Forelimb muscle (tissue), 1 donor: ENCODE results near the gene KCNMB4. TPM values are rescaled to one million over a fixed set of nuclear protein-coding genes. Genes with fewer than 3 reads are reported as not detected.

Experiments
- DNase-seq: peaks from one replicate; pipeline ENCODE4 v3.0.0-alpha.2; 2013; ENCODE audit warnings: low read depth
- polyA plus RNA-seq: library from polyadenylated mRNA; unstranded; fragments of 120-200 nt; gene quantifications from one replicate; pipeline ENCODE4 v1.2.1, GENCODE V29; 2013; ENCODE audit not compliant: insufficient read length

KCNMB4 gene
- polyA plus RNA-seq, 1 donor: 12.7 TPM

DNA sequence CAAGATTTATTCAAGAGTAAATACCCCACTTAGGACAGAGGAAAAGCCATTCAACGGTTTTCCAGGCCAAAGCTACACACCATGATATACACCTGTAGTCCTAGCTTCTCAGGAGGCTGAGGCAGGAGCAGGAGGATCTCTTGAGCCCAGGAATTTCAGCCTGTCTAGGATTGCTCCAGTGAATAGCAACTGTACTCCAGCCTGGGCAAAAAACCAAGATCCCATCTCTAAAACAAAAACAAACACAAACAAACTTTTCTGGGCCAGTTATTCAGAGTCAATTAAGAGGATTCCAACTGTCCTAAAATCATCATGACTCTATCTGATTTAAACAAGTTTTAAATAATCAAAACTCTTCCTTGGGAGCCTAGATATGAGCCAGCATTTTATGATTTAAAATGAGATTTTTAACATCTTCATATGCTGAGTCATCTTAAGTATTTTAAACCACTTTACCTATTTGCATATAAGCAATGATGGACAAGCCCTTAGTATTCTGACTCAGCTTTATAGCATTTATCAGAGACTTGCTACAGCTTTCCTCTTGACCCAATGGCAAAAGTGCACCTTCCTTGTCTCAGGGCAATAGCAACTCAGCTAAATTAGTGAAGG lies 77.1 kb downstream of the KCNMB4 start:
- peak; percentile 8 for DNase-seq

DNA sequence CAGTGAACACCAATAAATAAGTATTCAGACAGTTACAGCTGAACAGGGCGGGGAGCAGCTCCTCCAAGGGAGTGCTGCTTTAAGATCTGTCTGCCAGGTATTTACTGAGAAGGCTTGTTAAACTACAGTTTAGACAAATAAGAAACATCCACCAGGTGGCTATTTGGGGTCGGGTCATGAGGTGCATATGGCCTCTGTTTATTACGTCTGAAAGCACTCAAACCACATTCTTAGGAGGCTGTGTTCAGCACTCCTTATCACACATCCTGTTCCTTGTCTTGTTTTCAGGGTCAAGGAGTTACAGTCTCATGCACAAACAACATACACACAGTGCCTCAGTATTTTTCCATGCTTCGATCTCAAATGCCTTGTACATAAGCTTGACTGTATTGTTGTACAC lies 78.8 kb downstream of the KCNMB4 start:
- DNase-seq: no peak

DNA sequence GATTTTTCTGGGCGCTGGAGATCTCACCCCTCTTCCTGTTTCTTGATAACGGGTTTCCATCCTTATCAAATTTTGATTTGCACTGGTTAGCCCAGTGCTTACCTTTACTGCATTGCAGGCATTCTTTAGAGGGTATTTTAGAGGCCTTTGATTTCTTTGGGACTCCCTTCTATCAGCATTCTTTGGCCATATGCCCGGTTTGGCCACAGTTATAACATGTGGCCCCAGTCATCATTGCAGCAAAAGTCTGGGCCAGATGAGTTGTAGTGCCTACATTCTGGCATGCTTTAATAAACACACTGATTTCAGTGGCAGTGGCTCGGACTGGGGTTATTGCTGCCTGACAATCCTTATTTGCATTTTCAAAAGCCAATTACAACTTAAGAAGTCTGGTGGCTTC lies 82.3 kb downstream of the KCNMB4 start:
- DNase-seq: no peak

DNA sequence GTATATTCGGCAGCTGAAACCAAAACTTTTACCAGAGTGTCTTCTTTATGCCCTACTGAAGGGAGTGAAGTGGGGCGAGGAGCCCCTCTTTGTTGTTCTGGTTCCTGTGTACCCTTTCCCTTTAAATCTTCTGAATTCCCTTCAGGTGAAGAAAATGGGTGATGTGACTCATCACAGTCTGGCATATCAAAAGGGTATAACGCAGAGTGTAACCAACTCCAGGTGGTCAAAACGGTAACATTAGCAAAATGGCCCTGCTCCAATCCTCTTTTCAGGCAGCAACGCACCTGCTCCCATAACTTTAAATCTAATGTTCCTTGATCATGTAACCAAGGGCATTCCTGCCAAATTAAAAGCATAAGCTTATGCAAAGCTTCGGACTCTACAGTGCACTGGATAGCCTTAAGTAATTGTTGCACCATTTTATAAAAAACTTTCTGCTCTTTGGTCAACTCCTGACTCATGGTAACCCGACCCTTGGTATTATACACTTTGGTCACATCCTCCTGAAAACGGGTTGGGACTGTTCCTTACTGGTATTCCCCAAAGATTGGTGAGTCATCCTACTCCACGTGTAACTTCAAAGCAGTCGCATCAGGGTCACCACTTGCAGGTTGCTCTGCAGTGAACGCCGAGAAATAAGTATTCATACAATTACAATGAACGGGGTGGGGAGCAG lies 83.1 kb downstream of the KCNMB4 start:
- DNase-seq: no peak

DNA sequence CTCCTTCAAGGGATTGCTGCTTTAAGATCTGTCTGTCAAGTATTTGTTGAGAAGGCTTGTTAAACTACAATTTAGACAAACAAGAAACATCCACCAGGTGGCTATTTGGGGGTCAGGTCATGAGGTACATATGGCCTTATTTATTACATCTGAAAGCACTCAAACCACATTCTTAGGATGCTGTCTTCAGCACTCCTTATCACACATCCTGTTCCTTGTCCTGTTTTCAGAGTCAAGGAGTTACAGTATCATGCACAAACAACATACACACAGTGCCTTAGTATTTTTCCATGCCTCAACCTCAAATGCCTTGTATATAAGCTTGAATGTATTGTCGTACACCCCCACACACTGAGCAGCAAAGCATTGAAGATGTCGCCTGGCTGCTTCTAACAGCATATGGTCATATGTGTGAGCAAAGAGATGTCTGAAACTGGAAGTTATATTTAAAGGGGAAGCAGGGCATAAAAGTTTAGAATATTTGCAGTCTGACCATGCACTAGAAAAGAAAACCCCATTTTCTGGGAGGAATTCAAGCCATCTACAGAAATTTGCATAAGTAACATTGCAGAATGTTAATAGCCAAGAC lies 83.8 kb downstream of the KCNMB4 start:
- DNase-seq: no peak

DNA sequence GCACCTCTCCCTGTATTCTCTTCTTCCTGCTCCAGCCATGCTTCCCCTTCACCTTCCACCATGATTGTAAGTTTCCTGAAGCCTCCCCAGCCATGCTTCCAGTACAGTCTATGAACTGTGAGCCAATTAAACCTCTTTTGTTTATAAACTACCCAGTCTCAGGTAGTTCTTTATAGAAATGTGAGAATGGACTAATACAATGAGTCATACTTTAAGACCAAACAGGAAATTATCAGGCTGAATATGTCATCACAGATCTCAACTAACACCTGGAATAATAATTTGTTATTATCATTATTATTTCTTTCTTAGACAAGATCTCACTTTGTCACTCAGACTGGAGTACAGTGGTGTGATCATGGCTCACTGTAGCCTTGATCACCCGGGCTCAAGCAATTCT lies 85.4 kb downstream of the KCNMB4 start:
- DNase-seq: no peak

DNA sequence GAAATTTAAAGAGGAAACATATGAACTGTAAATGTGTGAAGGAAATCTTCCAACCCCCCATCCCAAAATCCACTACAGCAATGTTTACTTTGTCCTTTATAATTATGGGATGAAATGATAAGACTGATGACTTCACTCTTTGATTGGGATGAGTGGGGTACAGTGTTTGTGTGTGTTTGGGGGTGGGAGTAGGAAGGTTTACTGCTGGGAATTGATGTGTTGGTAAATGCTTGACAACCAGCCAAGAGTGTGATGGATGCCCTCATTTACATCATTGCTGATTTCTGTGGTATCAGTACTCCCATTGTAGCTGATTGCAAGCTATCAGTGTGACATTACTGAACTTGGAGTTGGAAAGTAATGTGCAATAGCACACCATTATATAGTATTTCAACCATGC lies 90.9 kb downstream of the KCNMB4 start:
- no peak for DNase-seq

DNA sequence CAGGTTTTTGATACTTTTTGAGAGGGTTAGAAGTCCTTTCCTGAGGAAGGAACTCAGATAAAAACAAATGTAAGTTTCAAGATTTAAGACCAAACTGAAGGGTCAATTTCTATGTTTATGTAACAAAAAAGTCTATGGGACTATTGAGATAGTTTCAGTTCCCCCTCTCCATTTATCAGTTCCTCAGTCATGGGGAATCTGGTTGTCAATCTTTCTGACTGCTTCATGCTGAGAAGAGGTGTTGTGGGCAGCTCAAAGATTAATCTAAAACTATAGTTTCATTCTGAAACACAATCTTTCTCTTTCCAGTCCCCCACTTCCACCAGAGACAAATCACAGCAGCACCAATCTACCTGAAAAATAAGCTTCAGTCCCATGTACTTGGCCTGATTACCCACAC lies 93.7 kb downstream of the KCNMB4 start:
- DNase-seq: no peak

DNA sequence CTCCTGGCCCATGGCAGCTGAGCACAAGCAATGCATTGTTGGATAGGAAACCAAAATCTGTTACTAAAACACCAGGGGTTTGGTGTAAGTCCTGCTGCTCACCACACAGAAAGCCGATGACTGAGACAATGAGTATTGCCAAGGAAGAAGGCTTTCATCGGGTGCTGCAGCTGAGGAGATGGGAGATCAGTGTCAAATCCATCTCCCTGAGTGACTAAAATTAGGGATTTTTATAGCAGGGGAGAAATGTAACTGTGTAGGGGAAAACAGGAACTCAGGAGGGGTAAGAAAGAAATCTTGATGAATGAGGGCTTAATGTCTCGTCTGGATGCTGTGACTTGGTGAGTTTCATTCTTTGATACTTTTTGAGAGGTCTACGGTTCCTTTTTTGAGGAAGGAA lies 97.9 kb downstream of the KCNMB4 start:
- DNase-seq: no peak

DNA sequence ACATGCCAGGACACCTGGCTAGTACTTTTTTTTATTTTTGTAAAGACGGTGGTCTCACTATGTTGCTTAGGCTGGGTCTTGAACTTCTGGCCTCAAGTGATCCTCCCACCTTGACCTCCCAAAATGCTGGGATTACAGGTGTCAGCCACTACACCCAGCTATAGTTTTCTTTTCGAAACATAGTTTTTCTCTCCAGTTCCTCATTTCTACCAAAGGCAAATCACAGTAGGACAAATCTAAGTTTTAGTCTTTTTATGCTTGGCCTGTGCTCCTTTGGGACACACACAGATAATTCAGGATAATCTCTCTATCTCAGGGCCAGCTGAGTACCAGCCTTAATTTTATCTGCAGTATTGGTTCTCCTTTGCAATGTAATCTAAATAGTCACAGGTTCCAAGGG lies 100.7 kb downstream of the KCNMB4 start:
- no peak for DNase-seq

DNA sequence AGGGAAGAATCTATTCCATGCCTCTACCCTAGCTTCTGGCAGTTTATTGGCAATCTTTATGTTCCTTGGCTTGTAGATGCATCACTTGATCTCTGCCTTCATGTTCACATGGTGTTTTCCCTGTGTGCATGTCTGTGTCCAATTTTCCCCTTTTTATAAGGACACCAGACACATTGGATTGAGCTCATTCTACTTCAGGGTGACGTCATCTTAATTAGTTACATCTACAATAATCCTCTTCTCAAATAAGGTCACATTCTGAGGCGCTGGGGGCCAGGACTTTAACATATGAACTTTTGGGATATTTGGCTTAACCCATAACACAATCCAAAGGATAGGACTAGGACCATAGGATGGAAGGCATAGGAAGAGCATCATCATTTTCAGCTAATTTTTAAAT lies 101.4 kb downstream of the KCNMB4 start:
- no peak for DNase-seq

DNA sequence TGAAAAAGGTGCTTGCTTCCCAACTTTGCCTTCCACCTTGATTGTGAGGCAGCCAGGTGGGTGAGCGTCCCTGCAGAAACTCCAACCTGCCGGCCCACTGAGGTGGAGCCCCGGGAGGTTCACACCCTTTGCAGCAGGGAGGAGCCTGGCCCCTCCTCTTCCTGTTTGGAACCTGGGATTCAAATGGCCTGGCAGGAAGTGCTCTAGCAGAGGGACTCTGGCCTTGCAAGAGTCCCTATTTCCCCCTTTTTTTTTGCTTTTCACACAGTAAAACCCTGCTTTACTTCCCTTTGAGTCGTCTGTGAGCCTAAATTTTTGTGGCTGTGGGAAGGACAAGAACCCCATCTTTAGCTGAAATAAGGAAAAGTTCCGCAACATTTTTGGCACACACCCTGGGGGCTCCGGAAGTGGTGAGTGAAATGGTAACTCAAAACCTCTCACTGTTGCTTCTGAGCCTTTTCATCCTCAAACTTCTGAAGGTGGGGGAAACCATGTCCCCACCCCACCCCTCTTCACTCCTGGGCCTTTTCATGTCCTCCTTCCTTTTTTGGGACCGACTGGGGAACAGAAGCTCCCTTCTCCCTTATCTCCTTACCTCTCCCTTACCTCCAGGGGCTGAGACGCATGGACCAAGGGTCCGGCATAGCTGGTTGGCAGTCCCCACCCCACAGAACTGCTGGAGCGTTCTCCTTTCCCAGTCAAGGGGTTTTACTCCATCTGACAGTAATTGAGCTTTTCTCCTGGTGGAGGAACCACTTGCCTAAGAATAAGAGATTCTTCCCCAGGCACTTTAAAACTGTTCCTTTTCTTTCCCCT lies 102.0 kb downstream of the KCNMB4 start:
- DNase-seq: no peak

DNA sequence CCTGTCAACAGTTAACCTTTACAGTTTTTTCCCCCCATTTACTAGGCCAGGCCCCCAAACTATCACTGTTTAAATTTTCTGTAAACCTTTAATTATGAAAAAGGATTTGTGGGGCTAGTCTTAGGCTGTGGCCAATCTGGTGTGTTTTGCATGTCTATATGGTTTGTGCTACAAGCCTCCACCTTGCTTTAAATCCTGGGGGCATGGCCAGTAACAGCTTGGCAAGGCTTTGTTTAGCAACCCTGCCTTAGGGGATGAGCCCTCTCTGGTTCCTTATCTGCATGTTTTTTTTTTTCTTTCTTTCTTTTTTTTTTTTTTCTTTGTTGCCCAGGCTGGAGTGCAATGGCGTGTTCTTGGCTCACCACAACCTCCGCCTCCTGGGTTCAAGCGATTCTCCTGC lies 102.7 kb downstream of the KCNMB4 start:
- no peak for DNase-seq

DNA sequence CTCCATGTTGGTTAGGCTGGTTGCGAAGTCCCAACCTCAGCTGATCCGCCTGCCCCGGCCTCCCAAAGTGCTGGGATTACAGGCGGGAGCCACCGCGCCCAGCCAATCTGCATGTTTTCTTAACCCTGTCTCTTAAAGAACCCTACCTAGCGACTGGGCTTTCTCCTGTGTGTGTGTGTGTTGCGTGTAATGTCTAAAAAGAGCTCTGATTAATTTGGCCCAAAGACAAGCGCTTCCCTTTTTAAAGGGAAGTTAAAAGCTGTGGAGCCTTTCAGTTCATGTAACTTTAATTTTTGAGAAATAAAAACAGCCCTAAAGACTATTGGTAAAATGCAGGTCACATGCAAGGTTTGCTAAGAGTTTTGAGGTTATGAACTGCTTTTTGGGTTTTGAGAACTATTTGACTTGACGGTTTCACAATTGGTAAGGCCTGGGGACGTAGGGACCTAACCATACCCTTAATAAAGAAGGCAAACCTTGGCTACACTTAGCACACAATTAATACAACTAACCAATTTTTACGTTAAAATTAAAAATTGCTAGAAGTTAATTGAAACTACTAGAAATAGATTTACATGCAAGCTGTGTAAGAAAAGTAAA lies 103.2 kb downstream of the KCNMB4 start:
- DNase-seq: no peak

DNA sequence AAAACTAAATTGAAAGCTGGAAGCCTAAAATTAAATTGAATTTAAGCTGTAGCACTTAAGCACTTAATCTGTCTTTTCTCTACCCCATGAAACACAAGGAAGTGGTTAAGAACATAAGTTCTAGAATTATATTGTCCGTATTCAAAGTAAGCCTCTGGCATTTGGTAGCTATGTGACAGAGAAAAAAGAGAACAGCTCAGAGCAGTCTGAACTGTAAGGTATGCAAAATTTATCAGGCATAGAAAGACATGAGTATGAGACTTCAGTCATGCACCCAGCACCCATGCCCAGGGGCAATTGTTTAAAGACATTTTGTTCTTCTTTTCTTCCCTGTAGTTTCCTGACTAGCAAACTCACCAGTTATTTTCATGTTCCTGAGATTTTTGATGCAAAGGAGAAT lies 116.7 kb downstream of the KCNMB4 start:
- no peak for DNase-seq

Other genes starting within 250 kb of the KCNMB4 start
- gene CNOT2, start 122.9 kb upstream of the KCNMB4 start, polyA plus RNA-seq: 79.9 TPM